ENCODE results near the gene TMEM212. TPM values are rescaled to one million over a fixed set of nuclear protein-coding genes. Genes with fewer than 3 reads are reported as not detected.

The TMEM212 gene
- total and polyA plus RNA-seq, 2 of the 13 experiments (the other 11 are each of a cell fraction or from before 2014, with no cell fraction given), result not detected

DNA sequence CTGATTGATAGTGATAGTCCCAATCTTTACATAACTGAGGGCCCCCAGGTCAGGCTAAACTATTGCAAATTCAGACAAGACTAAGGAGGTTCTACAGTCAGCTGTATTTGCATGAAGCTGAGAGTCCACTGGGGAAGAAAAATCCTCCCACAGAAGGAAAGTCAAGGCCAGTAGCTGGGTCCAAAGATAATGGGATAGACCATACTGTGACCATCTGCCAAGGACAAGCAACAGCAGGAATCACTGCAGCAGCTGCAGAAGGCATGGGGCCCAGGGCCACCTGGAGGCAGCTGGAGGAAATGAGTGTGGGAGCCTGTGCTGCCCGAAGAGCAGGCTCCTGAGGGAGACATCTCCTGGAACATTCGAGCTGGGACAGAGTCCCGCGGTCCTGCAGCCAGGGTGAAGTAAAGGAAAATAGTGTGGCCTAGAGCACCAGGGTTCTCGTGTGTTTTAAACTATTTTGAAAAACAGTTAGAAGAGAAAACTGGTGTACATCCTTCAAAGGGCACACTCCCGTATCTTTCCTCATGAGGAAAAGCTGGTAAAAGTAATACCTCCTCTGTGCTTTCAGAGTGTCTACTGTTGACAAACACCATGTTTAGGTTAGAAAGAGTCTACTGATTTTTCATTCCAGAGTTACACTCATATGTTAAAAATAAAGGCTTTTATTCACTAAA, 13.2 kb upstream of the TMEM212 start (continued):
- TF ChIP-seq SOX13 (IDR thresholded peaks at IDR 0.05), result no peak
- peak in 1 of 2 experiments; percentile 83; a peak in 2 of 4 replicates for TF ChIP-seq SOX13 (CRISPR knock-in tag; conservative IDR thresholded peaks at IDR 0.05 in 1 of 2, IDR thresholded peaks at IDR 0.05 in 1 of 2)
- no peak for TF ChIP-seq ZFP36L1 (CRISPR knock-in tag; IDR thresholded peaks at IDR 0.05)
- TF ChIP-seq ZNF564 (CRISPR knock-in tag; IDR thresholded peaks at IDR 0.05), result peak; percentile 38; the same call in 1 of the 2 replicates
- TF ChIP-seq ASH2L (IDR thresholded peaks at IDR 0.05; ENCODE audit: insufficient read length, low read depth, low read length), result peak; percentile 55
- no peak for TF ChIP-seq CBX1 (IDR thresholded peaks at IDR 0.05; ENCODE audit: low read depth)
- no peak for TF ChIP-seq ZZZ3 (CRISPR knock-in tag; IDR thresholded peaks at IDR 0.05; ENCODE audit: borderline replicate concordance)
- TF ChIP-seq, protein P1, sequence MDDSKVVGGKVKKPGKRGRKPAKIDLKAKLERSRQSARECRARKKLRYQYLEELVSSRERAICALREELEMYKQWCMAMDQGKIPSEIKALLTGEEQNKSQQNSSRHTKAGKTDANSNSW (CRISPR knock-in tag; IDR thresholded peaks at IDR 0.05; ENCODE audit: borderline replicate concordance), result no peak
- 0 out of 2 replicates have a peak, but pooled peaks have one; percentile 25 for TF ChIP-seq ZHX1 (CRISPR knock-in tag; IDR thresholded peaks at IDR 0.05; ENCODE audit: low read depth)
- TF ChIP-seq, protein P2, sequence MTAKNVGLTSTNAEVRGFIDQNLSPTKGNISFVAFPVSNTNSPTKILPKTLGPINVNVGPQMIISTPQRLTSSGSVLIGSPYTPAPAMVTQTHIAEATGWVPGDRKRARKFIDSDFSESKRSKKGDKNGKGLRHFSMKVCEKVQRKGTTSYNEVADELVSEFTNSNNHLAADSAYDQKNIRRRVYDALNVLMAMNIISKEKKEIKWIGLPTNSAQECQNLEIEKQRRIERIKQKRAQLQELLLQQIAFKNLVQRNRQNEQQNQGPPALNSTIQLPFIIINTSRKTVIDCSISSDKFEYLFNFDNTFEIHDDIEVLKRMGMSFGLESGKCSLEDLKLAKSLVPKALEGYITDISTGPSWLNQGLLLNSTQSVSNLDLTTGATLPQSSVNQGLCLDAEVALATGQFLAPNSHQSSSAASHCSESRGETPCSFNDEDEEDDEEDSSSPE (CRISPR knock-in tag; IDR thresholded peaks at IDR 0.05), result peak; percentile 55; the same call in 1 of the 2 replicates
- peak; percentile 46 for TF ChIP-seq YY1 (IDR thresholded peaks at IDR 0.05; ENCODE audit: insufficient read depth, insufficient replicate concordance, low read depth, low read length)
- TF ChIP-seq TGIF2 (CRISPR knock-in tag; IDR thresholded peaks at IDR 0.05), result 0 out of 2 replicates have a peak, but pooled peaks have one; percentile 27
- no peak for TF ChIP-seq HOXD1 (CRISPR knock-in tag; IDR thresholded peaks at IDR 0.05)
- no peak for TF ChIP-seq ZIK1 (CRISPR knock-in tag; IDR thresholded peaks at IDR 0.05; ENCODE audit: borderline replicate concordance, low read depth)
- peak; percentile 67; the same call in 1 of the 2 replicates for TF ChIP-seq MXD4 (CRISPR knock-in tag; IDR thresholded peaks at IDR 0.05)
- peak; percentile 52; the same call in 1 of the 2 replicates for TF ChIP-seq ZFX (CRISPR knock-in tag; IDR thresholded peaks at IDR 0.05; ENCODE audit: low read depth)
- TF ChIP-seq ISL2 (CRISPR knock-in tag; IDR thresholded peaks at IDR 0.05), result peak; percentile 46; the same call in 1 of the 2 replicates
- TF ChIP-seq, protein P3, sequence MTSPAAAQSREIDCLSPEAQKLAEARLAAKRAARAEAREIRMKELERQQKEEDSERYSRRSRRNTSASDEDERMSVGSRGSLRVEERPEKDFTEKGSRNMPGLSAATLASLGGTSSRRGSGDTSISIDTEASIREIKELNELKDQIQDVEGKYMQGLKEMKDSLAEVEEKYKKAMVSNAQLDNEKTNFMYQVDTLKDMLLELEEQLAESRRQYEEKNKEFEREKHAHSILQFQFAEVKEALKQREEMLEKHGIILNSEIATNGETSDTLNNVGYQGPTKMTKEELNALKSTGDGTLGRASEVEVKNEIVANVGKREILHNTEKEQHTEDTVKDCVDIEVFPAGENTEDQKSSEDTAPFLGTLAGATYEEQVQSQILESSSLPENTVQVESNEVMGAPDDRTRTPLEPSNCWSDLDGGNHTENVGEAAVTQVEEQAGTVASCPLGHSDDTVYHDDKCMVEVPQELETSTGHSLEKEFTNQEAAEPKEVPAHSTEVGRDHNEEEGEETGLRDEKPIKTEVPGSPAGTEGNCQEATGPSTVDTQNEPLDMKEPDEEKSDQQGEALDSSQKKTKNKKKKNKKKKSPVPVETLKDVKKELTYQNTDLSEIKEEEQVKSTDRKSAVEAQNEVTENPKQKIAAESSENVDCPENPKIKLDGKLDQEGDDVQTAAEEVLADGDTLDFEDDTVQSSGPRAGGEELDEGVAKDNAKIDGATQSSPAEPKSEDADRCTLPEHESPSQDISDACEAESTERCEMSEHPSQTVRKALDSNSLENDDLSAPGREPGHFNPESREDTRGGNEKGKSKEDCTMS (CRISPR knock-in tag; conservative IDR thresholded peaks at IDR 0.05), result no peak
- TF ChIP-seq CEBPB (IDR thresholded peaks at IDR 0.05; ENCODE audit: borderline replicate concordance, low read depth, low read length), result no peak
- TF ChIP-seq HMG20A (CRISPR knock-in tag; IDR thresholded peaks at IDR 0.05; ENCODE audit: borderline replicate concordance), result peak; percentile 86; the same call in 1 of the 2 replicates
- peak; percentile 56; the same call in 1 of the 2 replicates for TF ChIP-seq MEF2D (CRISPR knock-in tag; IDR thresholded peaks at IDR 0.05)
- TF ChIP-seq, protein P4, sequence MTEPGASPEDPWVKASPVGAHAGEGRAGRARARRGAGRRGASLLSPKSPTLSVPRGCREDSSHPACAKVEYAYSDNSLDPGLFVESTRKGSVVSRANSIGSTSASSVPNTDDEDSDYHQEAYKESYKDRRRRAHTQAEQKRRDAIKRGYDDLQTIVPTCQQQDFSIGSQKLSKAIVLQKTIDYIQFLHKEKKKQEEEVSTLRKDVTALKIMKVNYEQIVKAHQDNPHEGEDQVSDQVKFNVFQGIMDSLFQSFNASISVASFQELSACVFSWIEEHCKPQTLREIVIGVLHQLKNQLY (CRISPR knock-in tag; IDR thresholded peaks at IDR 0.05), result peak; percentile 72; the same call in 1 of the 2 replicates

All from HepG2 (cell line).